C4-2B (cell line): ENCODE measurements around the gene PTPRN2.

Experiments used
- CTCF ChIP-seq: fragments of 450-650 bp; conservative IDR thresholded peaks from 2 replicates; pipeline ENCODE4 v1.5.1; 2017; ENCODE audit warnings: mild to moderate bottlenecking
- ZFX ChIP-seq: fragments of 450-650 bp; IDR thresholded peaks from 2 replicates; pipeline ENCODE4 v1.6.1; 2017

GRCh38 chr7:158394936-158395335 lies 192.7 kb downstream of the PTPRN2 start:
- TF ChIP-seq CTCF (peak; percentile 86), ZFX (no peak)
